LoVo (cell line): ENCODE data around the gene GH1.
"Not testable (repeated sequence)": the region's sequence is repeated elsewhere in the genome, so short reads cannot be mapped to it uniquely, and the experiment has no call there.

Experiments used
- DNase-seq: peaks from one replicate; pipeline ENCODE4 v3.0.0-alpha.2; 2016; ENCODE audit warnings: low spot score

Gene GH1

GRCh38 chr17:63896524-63897354 is 21.9 kb downstream of the GH1 start, which contains the start of gene CSH1:
CSH1 (minus strand) TSS chr17:63896574; CDS start chr17:63896511, 63 bp downstream.
- not testable (repeated sequence) for DNase-seq

DNA sequence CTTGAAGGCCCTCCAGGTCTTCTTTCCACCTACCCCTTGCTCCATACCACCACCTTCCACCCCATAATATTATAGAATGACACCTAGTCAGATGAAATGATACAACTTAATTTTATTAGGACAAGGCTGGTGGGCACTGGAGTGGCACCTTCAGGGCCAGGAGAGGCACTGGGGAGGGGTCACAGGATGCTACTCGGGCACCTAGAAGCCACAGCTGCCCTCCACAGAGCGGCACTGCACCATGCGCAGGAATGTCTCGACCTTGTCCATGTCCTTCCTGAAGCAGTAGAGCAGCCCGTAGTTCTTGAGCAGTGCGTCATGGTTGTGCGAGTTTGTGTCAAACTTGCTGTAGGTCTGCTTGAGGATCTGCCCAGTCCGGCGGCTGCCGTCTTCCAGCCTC is 23.8 kb downstream of the GH1 start:
- not testable (repeated sequence) for DNase-seq

DNA sequence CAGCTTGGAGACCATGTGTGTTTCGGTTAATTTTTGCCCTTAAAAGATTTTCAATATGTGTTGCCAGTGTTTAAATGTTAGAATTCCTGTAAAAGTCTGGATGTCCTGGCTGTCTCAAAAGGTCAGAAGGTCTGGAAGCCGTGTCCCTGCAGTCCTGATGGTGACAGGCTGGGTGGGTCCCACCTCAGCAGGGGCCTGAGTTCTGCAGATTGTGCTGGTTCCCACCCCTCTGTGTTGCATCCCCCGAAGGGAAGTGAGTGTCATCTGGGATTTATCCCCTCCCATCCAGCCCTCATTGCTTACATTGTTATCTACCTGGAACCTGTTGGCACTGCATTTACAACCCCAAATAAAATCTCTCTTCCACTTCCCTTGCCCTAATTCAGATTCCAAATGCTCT is 24.6 kb downstream of the GH1 start:
- not testable (repeated sequence) for DNase-seq

DNA sequence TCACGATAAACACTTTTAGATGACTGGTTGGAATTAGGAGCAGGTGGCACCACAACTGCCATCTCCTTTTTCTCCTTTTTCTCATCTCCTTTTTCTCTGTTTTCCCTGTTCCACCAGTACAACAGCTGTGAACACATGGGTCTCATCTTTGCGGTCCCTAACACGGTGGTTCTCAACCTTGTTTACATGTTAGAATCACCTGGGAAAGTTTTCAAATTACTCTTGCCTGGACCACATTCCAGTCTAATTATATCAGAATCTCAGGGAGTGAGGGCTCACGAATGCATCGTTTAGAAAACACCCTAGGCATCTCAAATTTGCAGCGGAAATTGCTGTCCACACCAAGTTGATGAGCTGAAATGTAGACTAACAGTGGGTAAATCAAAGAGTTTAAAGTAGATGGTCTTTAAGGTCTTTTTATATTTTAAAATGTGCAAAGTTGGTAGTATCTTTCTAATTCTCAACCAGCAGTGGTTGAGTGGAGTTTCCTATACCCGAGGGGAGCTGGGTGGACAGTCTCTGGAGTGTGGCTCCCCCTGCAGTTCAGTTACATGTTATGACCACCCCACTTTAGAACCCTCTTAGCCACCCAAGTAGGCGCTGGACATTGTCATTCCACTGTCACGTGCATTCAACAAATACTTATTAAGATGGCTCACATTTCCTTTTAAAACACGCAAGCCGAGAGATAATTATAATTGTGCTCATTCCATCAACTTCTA is 26.2 kb downstream of the GH1 start:
- DNase-seq = not testable (repeated sequence)

DNA sequence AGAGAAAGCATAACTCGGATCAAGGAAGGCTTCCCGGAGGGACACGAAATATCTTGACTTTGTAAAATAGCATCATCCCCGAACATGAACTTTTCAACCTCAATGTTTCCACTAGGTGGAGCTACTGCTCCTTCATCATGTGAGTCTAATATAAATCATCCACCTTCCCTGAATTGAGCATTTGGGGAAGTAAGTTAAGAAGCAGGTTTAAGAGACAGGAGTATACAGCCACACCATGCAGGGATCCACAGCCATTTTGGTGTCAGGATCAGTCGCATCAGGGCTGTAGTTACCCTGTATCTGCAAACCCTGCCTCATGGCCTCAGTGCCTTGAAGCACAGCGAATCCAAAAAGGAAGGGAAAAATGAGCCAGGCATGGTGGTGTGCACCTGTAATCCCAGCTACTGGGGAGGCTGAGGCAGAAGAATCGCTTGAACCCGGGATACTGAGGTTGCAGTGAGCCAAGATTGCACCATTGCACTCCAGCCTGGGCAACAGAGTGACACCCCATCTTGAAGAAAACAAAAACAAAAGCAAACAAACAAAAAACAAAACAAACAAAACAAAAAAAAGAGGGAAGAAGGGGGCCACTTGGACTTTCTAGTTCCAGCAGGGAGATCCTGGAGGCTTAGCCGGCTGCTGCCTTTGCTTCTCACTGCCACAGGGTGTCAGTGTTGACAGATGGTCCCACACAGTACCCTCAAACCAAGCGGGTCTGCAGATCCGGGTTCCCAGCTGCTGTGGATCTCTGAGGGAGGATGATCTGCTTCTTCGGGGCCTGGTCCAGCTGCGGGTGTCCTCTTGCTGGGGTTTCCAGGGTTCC is 29.4 kb downstream of the GH1 start:
- not testable (repeated sequence) for DNase-seq

GRCh38 chr17:63885119-63885518 is 33.5 kb downstream of the GH1 start:
- not testable (repeated sequence) for DNase-seq

- DNase-seq = not testable (repeated sequence)
Observed at GRCh38 chr17:63882626-63883126, 36.0 kb downstream of the GH1 start.

DNA sequence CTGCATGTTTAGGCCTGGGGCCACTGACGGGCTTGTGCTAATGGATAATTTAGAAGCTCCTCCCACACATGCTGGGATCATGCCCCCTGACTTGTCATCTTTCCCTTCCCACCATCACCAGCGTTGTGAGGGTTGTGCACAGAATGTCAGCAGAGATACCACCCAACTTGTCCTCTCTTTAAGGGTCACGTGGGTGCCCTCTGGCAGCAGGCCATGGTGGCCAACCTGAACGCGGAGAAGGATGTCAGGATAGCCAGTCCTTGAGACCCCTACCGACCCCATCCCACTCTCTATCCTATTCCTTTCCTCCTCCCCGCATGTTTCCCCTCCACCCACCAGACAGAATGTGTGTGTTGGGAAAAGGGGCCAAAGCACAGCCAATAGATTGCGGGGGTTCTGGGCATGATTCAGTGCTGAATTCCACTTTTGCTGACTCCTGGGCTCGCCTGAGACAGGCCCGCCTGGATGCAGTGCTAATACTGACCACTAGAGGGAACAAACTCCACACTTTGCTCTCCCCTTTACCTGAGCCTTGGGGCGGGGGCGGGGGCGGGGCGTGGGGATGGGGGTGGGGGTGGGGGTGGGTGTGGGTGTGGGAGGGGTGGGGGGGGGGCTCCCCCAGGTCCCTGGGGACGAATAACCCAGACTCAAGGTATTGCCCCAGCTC is 36.6 kb downstream of the GH1 start, which contains the start of gene GH2:
Gene GH2 (minus strand): TSS at position 10 of the 667 bp plus-strand sequence. CDS start 143 bp downstream, outside the sequence.
- peak; percentile 64 for DNase-seq

DNA sequence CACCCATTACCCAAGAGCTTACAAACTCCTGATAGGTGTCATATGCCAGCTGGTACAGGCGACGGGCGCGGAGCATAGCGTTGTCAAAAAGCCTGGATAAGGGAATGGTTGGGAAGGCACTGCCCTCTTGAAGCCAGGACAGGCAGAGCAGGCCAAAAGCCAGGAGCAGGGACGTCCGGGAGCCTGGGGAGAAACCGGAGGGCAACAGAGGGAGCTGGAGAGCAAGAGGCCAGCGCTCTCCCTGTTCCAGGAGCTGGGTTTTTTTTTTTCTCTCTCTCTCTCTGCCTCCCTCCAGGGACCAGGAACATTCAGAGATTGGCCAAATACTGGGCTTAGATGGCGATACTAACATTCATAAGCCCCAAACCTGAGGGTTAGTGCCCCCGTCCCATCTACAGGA is 37.3 kb downstream of the GH1 start:
- not testable (repeated sequence) for DNase-seq

GRCh38 chr17:63880706-63881105 is 37.9 kb downstream of the GH1 start:
- DNase-seq = no peak

- DNase-seq = not testable (repeated sequence)
Observed at GRCh38 chr17:63878413-63878812, 40.2 kb downstream of the GH1 start.

- not testable (repeated sequence) for DNase-seq
Observed at GRCh38 chr17:63874693-63875092, 43.9 kb downstream of the GH1 start.

GRCh38 chr17:63874061-63874626 is 44.5 kb downstream of the GH1 start:
- DNase-seq = not testable (repeated sequence)

- not testable (repeated sequence) for DNase-seq
Observed at GRCh38 chr17:63873577-63873976, 45.1 kb downstream of the GH1 start, which contains the start of gene CSH2. CSH2 (minus strand) TSS chr17:63873677; CDS start chr17:63873614, 63 bp downstream.

DNA sequence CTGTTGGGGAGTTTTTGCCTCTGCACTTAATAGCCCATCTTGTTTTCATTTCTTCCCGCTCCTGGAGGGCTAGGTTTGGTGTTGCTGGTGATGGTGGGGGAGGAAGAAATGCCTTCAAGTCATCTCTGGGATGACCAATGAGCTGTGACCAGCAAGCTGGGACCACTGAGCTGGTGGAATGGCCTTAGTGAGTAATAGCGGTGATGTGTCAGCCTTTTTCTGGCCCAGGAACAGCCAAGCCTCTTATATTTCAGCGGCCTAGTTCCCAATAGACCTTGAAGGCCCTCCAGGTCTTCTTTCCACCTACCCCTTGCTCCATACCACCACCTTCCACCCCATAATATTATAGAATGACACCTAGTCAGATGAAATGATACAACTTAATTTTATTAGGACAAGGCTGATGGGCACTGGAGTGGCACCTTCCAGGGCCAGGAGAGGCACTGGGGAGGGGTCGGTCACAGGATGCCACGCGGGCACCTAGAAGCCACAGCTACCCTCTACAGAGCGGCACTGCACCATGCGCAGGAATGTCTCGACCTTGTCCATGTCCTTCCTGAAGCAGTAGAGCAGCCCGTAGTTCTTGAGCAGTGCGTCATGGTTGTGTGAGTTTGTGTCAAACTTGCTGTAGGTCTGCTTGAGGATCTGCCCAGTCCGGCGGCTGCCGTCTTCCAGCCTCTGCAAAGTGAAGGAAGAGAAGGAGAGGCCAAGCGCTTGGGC is 46.8 kb downstream of the GH1 start:
- DNase-seq = not testable (repeated sequence)

GRCh38 chr17:63870292-63870665 is 48.4 kb downstream of the GH1 start:
- not testable (repeated sequence) for DNase-seq

DNA sequence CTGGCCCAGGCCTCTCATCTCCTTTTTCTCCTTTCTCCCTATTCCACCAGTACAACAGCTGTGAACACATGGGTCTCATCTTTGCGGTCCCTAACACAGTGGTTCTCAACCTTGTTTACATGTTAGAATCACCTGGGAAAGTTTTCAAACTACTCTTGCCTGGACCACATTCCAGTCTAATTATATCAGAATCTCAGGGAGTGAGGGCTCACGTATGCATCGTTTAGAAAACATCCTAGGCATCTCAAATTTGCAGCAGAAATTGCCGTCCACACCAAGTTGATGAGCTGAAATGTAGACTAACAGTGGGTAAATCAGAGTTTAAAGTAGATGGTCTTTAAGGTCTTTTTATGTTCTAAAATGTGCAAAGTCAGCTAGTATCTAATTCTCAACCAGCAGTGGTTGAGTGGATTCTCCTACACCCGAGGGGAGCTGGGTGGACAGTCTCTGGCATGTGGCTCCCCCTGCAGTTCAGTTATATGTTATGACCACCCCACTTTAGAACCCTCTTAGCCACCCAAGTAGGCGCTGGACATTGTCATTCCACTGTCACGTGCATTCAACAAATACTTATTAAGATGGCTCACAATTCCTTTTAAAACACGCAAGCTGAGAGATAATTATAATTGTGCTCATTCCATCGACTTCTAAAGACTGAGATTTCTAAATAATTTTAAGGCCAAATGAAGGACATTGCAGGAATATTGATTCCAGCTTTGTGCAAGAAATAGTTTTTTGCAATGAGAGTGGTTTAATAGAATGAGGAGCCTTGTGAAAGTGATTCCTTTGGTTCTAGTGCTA is 48.9 kb downstream of the GH1 start:
- DNase-seq = not testable (repeated sequence)
